Fibroblast of skin of right biceps (primary cell): ENCODE data around the gene LAMTOR1.
A peak's percentile ranks its signal among the peaks of the same experiment; 100 is the strongest.

ENCODE experiments used
- DNase-seq: peaks from one replicate; pipeline ENCODE4 v3.0.0-alpha.2; 2013

Gene LAMTOR1

GRCh38 chr11:72116019-72116755, 13.1 kb upstream of the LAMTOR1 start:
- no peak for DNase-seq

GRCh38 chr11:72114570-72114969, 11.5 kb upstream of the LAMTOR1 start:
- DNase-seq: no peak

DNA sequence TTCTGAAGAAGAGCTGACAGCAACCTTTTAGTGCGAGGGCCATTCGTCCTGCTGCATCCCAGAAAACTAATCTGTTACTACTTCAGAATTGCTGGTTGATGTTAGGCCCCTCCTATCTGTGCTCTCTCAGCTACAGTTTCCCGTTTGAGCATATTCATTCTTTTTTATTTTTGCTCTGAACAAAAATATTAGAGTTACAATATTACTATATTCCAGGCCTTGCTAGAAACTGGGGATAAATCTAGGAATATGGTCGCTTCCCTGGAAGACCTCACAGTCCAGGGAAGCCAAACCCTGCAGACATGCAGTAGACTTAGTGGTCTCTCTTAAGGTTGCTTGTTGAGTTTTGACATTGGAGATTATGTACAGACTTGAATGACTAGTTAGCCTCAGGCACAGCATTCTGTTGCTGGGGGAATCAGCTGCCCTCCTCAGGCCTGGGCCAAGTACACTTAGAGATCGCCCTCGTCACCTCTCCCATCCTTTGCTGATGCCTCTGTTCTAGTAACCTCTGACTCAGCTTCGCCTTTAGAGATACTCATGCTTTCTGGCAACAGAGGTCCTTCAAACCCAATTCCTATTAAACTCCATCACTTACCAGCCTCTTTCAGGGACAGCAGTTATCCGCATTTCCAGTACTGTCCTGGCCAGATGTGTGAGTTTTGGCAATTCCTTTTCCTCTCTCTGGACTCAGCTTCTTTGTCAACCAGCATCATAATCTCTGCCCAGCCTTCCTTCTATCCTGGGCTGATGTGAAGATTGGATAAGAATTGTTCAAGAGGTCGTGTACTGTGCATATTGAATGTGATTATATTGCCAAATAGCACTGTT, 10.1 kb upstream of the LAMTOR1 start:
- peak; percentile 18 for DNase-seq

DNA sequence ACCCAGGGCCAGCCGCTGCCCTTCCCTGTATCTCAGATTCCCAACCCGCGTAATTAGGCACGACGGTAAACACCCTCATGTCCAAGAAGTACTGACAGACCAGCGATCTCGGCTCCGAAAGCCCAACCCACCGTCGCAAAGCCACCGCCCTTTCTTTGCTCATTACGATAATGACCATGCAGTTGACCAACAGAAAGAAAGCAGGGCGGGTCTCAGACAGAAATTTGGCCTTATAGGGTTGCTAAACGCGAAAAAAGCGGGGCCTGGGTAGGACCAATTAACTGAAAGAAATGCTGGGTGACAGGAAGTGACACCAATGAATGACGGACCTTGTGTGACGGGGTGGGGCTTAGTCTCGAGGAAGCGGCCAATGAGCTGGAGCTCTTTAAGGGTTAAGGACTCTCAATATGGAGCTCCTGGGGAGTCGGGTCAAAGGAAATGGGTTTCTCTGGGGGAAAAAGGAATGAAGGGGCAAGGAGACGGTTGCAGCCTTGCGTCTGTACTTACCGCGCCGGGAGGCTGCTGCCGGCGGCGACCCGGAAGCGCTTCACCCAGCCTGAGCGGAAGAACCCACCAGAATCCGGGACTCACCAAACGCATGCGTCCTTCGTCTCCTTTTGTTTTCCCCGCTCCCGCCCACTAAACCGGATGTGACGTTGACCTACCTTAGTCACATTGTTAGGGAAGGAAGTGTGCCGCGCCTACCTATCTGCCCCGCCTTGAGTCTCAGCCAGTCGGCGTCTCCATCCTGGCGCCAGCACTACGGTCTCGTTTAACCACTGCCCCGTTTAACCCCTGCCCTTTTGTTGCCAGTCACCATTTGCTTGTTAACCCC, 9.3 kb upstream of the LAMTOR1 start, which contains the start of gene ANAPC15:
ANAPC15 (minus strand) TSS at position 553 of the 835 bp plus-strand sequence. CDS start 1,419 bp downstream, outside the sequence.
- peak; percentile 100 for DNase-seq

GRCh38 chr11:72111300-72112142, 8.4 kb upstream of the LAMTOR1 start:
- DNase-seq: peak; percentile 13

GRCh38 chr11:72105888-72106287, 2.8 kb upstream of the LAMTOR1 start, which contains the start of gene TOMT:
TOMT (plus strand) TSS chr11:72105924; CDS start chr11:72105952, 28 bp downstream.
- no peak for DNase-seq

- DNase-seq: no peak
These were observed 664 bp upstream of the LAMTOR1 start for GRCh38 chr11:72103754-72104167.

DNA sequence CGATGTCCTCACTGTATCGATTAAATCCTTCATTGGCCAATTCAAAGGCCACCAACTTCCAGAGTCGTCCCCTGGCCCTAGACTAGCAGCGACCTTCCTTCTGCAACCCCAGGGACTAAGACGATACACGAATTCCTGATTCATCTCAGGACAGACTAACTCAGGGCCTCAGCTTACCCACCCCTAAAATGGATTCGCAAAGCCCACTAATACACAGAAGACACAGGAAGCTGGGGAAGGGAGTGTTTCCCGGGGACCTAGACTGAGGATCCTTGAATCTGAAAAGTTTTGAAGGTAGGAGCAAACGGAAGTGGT, 509 bp downstream of the LAMTOR1 start:
- DNase-seq: no peak

DNA sequence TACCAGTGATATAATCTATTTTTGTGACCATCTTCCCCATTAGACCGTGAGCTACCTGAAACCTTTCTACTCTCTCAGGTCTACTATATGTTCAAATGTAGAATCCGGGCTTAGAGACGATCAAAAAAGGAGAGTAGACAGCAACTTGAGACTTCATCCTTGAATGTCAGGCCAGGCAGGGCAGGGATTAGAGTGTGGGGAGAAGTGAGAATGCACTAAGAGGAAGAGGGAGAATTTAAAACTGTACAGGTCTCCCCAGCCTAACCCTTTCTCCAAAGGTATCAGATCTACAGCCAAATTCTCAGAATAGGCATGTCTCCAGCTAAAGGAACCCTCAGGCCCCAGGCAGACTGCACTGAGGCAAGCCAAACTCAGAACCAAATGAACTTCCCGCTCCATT, 935 bp downstream of the LAMTOR1 start:
- no peak for DNase-seq

DNA sequence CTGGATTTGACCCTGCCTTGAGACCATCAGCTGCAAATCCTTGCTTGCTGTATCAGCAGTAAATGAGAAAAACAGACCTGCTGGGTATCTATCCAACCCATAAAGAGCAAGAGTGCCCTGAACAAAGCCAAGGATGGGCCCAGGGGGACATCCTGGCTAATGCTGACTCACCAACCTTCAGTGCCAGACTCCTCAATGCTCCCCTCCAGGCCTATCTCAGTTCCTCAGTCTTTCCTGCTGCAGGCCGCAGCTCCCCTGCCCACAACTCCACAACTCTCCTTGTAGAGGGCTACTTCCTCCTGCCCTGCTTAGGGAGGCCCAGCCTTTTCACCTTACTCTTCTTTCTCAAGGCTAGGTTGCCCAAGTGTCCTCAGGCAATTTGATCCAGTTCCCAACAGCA, 2.6 kb downstream of the LAMTOR1 start:
- DNase-seq: no peak

GRCh38 chr11:72100009-72100408, 3.1 kb downstream of the LAMTOR1 start:
- no peak for DNase-seq

DNA sequence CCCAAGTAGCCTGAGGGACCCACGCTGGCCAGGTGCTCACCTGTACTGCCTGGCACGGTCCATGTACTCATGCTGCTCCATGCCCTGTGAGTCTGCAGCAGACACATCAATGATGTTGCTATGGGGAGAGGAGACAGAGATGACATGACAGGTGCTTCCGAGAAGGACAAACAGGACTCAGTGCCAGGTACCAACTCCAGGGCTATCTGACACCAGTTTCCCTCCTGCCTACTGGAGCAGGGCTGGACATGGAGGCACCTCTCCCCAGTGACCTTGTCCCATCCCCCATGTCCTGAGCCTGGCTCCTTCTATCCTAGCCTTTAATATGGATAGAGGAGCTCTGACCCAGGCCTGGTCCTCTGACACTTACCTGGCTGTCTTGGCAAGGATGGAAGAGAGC, 4.4 kb downstream of the LAMTOR1 start:
- no peak for DNase-seq

GRCh38 chr11:72091292-72091691, 11.8 kb downstream of the LAMTOR1 start:
- DNase-seq: peak; percentile 61

- DNase-seq: no peak
These were observed 14.9 kb downstream of the LAMTOR1 start for GRCh38 chr11:72088076-72088808.

DNA sequence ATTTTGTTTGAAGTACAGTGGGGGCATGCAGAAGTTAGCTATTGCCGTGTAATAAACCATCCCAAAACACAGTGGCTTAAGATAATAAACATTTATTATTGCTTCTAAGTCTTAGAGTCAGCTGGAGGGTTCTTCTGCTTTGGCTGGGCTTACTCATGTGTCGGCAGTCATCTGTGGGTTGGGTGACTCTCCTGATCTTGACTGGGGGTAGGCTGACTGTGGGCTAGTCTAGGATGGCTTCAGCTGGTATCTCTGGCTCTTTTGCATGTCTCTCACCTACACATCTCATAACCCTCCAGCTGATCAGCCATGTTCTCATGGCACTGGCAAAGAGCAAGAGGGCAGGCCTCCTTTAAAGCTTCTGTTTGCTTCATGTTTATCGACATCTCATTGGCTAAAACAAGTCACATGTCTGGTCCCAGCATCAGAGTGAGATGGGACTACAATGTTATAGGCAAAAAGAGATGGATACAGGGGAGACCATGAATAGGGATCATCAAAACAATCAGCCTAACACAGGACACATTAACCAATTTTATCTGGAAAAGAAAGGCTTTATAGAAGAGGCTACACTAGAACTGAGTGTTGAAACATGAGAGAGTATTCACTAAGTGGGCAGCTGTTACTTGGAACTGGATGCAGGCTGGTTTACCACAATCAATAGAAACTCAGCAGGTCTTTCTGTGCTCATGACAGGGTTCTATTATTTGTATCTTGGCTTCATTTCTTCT, 17.3 kb downstream of the LAMTOR1 start:
- DNase-seq: no peak

GRCh38 chr11:72084965-72085364, 18.1 kb downstream of the LAMTOR1 start:
- no peak for DNase-seq

- no peak for DNase-seq
These were observed 19.0 kb downstream of the LAMTOR1 start for GRCh38 chr11:72084076-72084475.

GRCh38 chr11:72083414-72083813, 19.7 kb downstream of the LAMTOR1 start:
- DNase-seq: no peak

DNA sequence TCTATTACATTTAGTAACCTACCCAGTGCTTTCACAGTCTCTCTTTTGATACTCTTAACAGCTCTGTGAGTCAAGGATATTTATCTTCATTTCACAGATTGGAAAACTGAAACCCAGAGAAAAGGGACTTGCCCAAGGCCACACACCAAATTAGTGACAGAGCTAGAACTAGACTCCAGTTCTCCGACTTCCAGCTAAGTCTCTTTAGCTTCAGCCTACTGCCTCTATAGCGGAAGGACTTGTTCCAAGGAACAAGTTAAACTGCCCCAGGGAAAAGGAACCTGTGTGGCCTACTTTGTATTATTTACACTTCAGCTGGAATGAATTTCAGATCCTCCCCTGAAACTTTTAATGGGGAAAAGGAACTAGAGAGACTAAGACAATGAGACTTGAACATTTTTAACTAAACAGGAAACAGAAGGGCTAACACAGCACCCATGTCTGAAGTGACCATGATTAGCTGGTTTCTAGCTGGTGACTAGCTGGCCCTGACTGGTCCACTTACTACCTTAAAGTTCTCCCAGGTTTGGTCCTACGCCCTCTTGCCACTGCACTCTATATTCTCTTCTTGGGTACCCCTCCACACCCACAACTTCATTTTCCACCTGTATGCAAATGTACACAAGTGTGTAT, 21.2 kb downstream of the LAMTOR1 start:
- no peak for DNase-seq

- no peak for DNase-seq
These were observed 21.9 kb downstream of the LAMTOR1 start for GRCh38 chr11:72081184-72081644.
